ENCODE data around the gene SPIRE1.

GRCh38 chr18:12657684-12658425 is at the start of gene SPIRE1:
- TF ChIP-seq POLR2A (IDR thresholded peaks at IDR 0.05) (peak in 2 of 4 donors; percentile 44 to 48), CTCF (IDR thresholded peaks at IDR 0.05) (peak in 1 of 6 experiments; percentile 6)

All from esophagus squamous epithelium (tissue), 4 donors.